ENCODE results near the gene SFI1.
A peak's percentile ranks its signal among the peaks of the same experiment; 100 is the strongest.

DNA sequence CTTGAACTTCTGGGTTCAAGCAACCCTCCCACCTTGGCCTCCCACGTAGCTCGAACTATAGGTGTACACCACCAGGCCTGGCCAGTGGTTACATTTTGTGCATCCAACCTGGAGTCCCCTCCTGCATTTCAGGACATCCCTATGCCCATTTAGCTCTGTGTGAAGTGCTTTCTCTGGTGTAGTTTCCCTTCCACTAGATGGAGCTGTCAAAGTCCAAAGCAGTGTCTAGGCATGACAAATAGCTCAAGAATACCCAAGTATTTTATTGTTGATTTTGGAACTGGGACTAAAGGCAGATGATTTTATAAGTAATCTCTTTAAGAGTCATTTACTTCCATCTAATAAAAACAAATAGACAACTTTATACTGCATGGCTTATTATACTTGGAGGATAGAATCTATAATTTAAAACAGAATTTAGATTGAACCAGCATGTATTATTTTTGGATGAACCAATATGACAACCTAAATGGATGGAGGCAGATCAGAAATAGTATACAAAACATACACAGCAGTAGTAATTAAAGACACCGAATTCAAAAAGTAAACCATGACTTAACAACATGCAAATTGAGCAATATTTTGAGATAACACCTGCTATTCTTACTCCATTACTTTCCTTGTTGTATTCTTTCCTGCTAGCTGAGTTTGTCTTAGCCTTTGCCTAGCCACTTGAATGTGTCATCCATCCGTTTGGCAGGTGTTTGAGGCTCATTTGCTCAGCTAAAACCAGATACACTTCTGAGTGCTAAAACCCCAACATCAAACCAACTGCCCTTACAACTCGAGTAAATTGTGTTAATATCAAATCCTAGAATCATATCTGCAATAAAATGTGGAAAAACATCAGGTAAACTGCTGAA lies 44.4 kb upstream of the SFI1 start:
- TF ChIP-seq, protein P1, sequence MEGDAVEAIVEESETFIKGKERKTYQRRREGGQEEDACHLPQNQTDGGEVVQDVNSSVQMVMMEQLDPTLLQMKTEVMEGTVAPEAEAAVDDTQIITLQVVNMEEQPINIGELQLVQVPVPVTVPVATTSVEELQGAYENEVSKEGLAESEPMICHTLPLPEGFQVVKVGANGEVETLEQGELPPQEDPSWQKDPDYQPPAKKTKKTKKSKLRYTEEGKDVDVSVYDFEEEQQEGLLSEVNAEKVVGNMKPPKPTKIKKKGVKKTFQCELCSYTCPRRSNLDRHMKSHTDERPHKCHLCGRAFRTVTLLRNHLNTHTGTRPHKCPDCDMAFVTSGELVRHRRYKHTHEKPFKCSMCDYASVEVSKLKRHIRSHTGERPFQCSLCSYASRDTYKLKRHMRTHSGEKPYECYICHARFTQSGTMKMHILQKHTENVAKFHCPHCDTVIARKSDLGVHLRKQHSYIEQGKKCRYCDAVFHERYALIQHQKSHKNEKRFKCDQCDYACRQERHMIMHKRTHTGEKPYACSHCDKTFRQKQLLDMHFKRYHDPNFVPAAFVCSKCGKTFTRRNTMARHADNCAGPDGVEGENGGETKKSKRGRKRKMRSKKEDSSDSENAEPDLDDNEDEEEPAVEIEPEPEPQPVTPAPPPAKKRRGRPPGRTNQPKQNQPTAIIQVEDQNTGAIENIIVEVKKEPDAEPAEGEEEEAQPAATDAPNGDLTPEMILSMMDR (IDR thresholded peaks at IDR 0.05; ENCODE audit: borderline replicate concordance, extremely low read depth, low read length, poor library complexity, severe bottlenecking), result peak; percentile 64
- no peak for TF ChIP-seq EZH2 (IDR thresholded peaks at IDR 0.05; ENCODE audit: borderline replicate concordance, low read depth, low read length, severe bottlenecking)

Data from DND-41 (cell line).